ENCODE data around the gene NOL12. TPM values are rescaled to one million over a fixed set of nuclear protein-coding genes. Genes with fewer than 3 reads are reported as not detected.

NOL12 gene
- polyA plus RNA-seq, 1 donor from 2014 or later: 90.0 TPM

GRCh38 chr22:37704645-37705044 is 18.5 kb downstream of the NOL12 start:
- no peaks in the 10 kb centered on the region for H4K20me1 ChIP-seq (ENCODE audit: insufficient read depth)
- H3K9me3 ChIP-seq (ENCODE audit: low read length): no peaks in the 10 kb centered on the region
- H3F3A ChIP-seq (ENCODE audit: insufficient read depth, low read length, poor library complexity, severe bottlenecking): no peaks in the 10 kb centered on the region
- H3K4me3 ChIP-seq (ENCODE audit: low read length): no peak overlapping the region
- no peaks in the 10 kb centered on the region for H3K79me2 ChIP-seq (replicated peaks; ENCODE audit: insufficient read depth, low read length)
- no peak overlapping the region for H3K9ac ChIP-seq (ENCODE audit: low read length)
- H2AFZ ChIP-seq (ENCODE audit: low read depth, low read length): no peak overlapping the region
- no peaks in the 10 kb centered on the region for H3K36me3 ChIP-seq (ENCODE audit: insufficient read depth, low read length)
- H3K27me3 ChIP-seq (ENCODE audit: insufficient read depth, low read depth, low read length): no peaks in the 10 kb centered on the region
- no peak overlapping the region for H3K4me2 ChIP-seq (ENCODE audit: low read length)
- no peaks in the 10 kb centered on the region for H3K9me2 ChIP-seq (ENCODE audit: insufficient read depth, low read length)
- TF ChIP-seq RAD21 (conservative IDR thresholded peaks at IDR 0.05) (no peak), CTCF (IDR thresholded peaks at IDR 0.05; ENCODE audit: poor library complexity, severe bottlenecking) (no peak), EP300 (conservative IDR thresholded peaks at IDR 0.05; ENCODE audit: poor library complexity, severe bottlenecking) (no peak), SMC3 (conservative IDR thresholded peaks at IDR 0.05; ENCODE audit: poor library complexity) (no peak), REST (IDR thresholded peaks at IDR 0.05; ENCODE audit: borderline replicate concordance) (no peak), MXI1 (conservative IDR thresholded peaks at IDR 0.05; ENCODE audit: poor library complexity, severe bottlenecking) (no peak), POLR2AphosphoS5 (IDR thresholded peaks at IDR 0.05) (no peak), EZH2 (IDR thresholded peaks at IDR 0.05; ENCODE audit: borderline replicate concordance, insufficient read depth, low read length, poor library complexity, severe bottlenecking) (no peak), TAF1 (IDR thresholded peaks at IDR 0.05; ENCODE audit: low read depth) (no peak)
- no peak overlapping the region for H3K27ac ChIP-seq (ENCODE audit: low read length)

GRCh38 chr22:37705205-37705604 is 19.1 kb downstream of the NOL12 start:
- no peaks in the 10 kb centered on the region for H3K36me3 ChIP-seq (ENCODE audit: insufficient read depth, low read length)
- TF ChIP-seq EZH2 (IDR thresholded peaks at IDR 0.05; ENCODE audit: borderline replicate concordance, insufficient read depth, low read length, poor library complexity, severe bottlenecking) (no peak), SMC3 (conservative IDR thresholded peaks at IDR 0.05; ENCODE audit: poor library complexity) (no peak), RAD21 (conservative IDR thresholded peaks at IDR 0.05) (no peak), POLR2AphosphoS5 (IDR thresholded peaks at IDR 0.05) (no peak), REST (IDR thresholded peaks at IDR 0.05; ENCODE audit: borderline replicate concordance) (no peak), MXI1 (conservative IDR thresholded peaks at IDR 0.05; ENCODE audit: poor library complexity, severe bottlenecking) (no peak), EP300 (conservative IDR thresholded peaks at IDR 0.05; ENCODE audit: poor library complexity, severe bottlenecking) (no peak), CTCF (IDR thresholded peaks at IDR 0.05; ENCODE audit: poor library complexity, severe bottlenecking) (no peak), TAF1 (IDR thresholded peaks at IDR 0.05; ENCODE audit: low read depth) (no peak)

More at GRCh38 chr22:37705205-37705604, 19.1 kb downstream of the NOL12 start:
- Histone ChIP-seq H4K20me1 (ENCODE audit: insufficient read depth) (no peaks in the 10 kb centered on the region), H3K9me3 (ENCODE audit: low read length) (no peaks in the 10 kb centered on the region), H3K27me3 (ENCODE audit: insufficient read depth, low read depth, low read length) (no peaks in the 10 kb centered on the region), H3K4me2 (ENCODE audit: low read length) (no peak overlapping the region), H3K27ac (ENCODE audit: low read length) (no peak overlapping the region), H3K9me2 (ENCODE audit: insufficient read depth, low read length) (no peaks in the 10 kb centered on the region), H3K9ac (ENCODE audit: low read length) (no peak overlapping the region), H3K79me2 (replicated peaks; ENCODE audit: insufficient read depth, low read length) (no peaks in the 10 kb centered on the region), H3K4me3 (ENCODE audit: low read length) (no peak overlapping the region), H3F3A (ENCODE audit: insufficient read depth, low read length, poor library complexity, severe bottlenecking) (no peaks in the 10 kb centered on the region), H2AFZ (ENCODE audit: low read depth, low read length) (no peak overlapping the region)
